Neural crest cell (in vitro differentiated cells): Measurements from ENCODE around the gene CPNE7. TPM values are rescaled to one million over a fixed set of nuclear protein-coding genes. Genes with fewer than 3 reads are reported as not detected.
A peak's percentile ranks its signal among the peaks of the same experiment; 100 is the strongest.

ENCODE experiments used
- DNase-seq: peaks from one replicate; pipeline ENCODE4 v3.0.0; 2021; ENCODE audit warnings: low read depth, mixed read lengths, low spot score
- H3K27ac Mint-ChIP-seq: one replicate; pipeline ENCODE4 v1.8.0; 2021; ENCODE audit warnings: mild to moderate bottlenecking, mixed read lengths; ENCODE audit not compliant: unreplicated experiment
- H3K27me3 Mint-ChIP-seq: 2 replicates; pipeline ENCODE4 v1.8.0; 2021; ENCODE audit warnings: low read depth, mild to moderate bottlenecking, mixed read lengths
- H3K36me3 Mint-ChIP-seq: 2 replicates; pipeline ENCODE4 v1.8.0; 2021; ENCODE audit warnings: low read depth, mild to moderate bottlenecking, mixed read lengths
- H3K4me1 Mint-ChIP-seq: 2 replicates; pipeline ENCODE4 v1.8.0; 2021; ENCODE audit warnings: mixed read lengths
- H3K4me3 Mint-ChIP-seq: one replicate; pipeline ENCODE4 v1.8.0; 2021; ENCODE audit warnings: mild to moderate bottlenecking, mixed read lengths
- H3K9me3 Mint-ChIP-seq: 2 replicates; pipeline ENCODE4 v1.8.0; 2021; ENCODE audit warnings: mixed read lengths
- total RNA-seq: library from RNA; stranded (reverse); gene quantifications from 2 replicates; pipeline ENCODE4 v1.2.1, GENCODE V29; 2021
- TF ChIP-seq, protein P1 (sequence below): fragments of 200-600 bp; sonication (generic); conservative IDR thresholded peaks from 2 replicates; pipeline ENCODE4 v1.5.0; 2021; ENCODE audit warnings: antibody characterized with exemption, mild to moderate bottlenecking

Gene CPNE7
- total RNA-seq, 1 donor from 2014 or later: 2.7 TPM

DNA sequence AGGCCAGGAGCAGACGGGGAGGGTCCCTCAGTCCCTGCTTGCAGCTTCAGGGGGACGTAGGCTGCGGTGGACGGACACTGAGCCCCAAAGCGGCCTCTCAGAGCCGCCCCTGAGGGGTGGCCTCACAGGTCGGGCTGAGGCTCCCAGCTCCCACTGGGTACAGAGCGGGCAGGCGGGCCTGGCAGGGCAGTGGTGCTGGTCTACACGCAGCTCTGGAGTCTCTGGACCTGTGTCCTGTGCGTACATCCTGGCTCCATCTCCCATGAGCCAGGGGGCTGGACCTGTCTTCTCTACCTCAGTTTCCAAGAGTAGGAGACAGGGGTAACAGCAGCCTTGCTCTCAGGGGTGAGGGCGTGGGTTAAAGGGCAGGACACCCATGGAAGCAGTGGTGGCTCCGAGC lies 39.6 kb downstream of the CPNE7 start:
- DNase-seq: no peak
- TF ChIP-seq, protein P1, sequence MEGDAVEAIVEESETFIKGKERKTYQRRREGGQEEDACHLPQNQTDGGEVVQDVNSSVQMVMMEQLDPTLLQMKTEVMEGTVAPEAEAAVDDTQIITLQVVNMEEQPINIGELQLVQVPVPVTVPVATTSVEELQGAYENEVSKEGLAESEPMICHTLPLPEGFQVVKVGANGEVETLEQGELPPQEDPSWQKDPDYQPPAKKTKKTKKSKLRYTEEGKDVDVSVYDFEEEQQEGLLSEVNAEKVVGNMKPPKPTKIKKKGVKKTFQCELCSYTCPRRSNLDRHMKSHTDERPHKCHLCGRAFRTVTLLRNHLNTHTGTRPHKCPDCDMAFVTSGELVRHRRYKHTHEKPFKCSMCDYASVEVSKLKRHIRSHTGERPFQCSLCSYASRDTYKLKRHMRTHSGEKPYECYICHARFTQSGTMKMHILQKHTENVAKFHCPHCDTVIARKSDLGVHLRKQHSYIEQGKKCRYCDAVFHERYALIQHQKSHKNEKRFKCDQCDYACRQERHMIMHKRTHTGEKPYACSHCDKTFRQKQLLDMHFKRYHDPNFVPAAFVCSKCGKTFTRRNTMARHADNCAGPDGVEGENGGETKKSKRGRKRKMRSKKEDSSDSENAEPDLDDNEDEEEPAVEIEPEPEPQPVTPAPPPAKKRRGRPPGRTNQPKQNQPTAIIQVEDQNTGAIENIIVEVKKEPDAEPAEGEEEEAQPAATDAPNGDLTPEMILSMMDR: no peak

DNA sequence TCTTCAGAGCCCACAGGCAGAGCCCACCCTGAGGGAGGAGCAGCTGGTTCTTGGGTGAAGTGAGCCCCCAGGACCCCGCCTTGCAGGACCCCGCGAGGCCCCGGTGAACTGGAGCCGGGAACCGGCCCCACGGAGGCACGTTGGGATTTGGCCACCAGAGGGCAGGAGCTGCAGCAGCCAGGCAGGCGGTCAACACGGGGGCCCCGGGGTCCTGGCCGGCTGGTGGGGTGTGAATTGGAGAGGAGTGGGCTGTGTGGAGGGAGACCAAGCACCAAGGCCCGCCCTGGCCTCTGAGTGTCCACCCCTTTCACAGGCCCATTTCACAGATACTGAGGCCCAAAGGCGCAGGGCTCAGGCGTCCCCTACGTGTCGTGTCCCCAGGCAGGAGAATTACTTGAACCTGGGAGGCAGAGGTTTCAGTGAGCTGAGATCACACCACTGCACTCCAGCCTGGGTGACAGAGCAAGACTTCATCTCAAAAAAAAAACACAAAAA lies 40.1 kb downstream of the CPNE7 start:
- peak; percentile 70 for DNase-seq
- Mint-ChIP-seq H3K4me3 (no peak overlapping the region), H3K27me3 (no peaks in the 10 kb centered on the region), H3K9me3 (no peaks in the 10 kb centered on the region), H3K27ac (no peak overlapping the region), H3K36me3 (no peaks in the 10 kb centered on the region), H3K4me1 (peaks cover 16% of the 10 kb centered on the region)
- TF ChIP-seq, protein P1: peak; percentile 73

More for the DNA sequence above, 39.6 kb downstream of the CPNE7 start:
- Mint-ChIP-seq H3K36me3 (no peaks in the 10 kb centered on the region), H3K27ac (no peak overlapping the region), H3K4me3 (no peak overlapping the region), H3K9me3 (no peaks in the 10 kb centered on the region), H3K27me3 (no peaks in the 10 kb centered on the region), H3K4me1 (peaks cover 16% of the 10 kb centered on the region)

DNA sequence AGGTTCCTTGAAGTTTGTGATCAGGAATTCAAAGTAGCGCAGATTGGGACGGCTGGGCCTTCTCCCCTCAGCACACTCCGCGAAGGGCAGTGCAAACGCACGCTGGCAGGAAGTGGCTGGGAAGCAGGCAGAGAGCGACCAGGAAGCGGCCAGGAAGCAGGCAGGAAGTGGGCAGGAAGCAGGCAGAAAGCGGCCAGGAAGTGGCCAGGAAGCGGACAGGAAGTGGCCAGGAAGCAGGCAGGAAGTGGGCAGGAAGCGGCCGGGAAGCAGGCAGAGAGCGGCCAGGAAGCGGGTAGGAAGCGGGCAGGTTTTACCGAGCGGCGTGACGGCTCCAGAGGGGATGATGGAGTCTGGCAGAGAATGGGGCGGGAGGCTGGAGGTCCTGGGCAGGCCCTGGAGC lies 41.1 kb downstream of the CPNE7 start:
- H3K27ac Mint-ChIP-seq: no peak overlapping the region
- no peaks in the 10 kb centered on the region for H3K36me3 Mint-ChIP-seq
- H3K9me3 Mint-ChIP-seq: no peaks in the 10 kb centered on the region
- H3K27me3 Mint-ChIP-seq: no peaks in the 10 kb centered on the region
- TF ChIP-seq, protein P1: no peak
- H3K4me3 Mint-ChIP-seq: no peak overlapping the region
- peaks cover 12% of the 10 kb centered on the region for H3K4me1 Mint-ChIP-seq
- DNase-seq: no peak

DNA sequence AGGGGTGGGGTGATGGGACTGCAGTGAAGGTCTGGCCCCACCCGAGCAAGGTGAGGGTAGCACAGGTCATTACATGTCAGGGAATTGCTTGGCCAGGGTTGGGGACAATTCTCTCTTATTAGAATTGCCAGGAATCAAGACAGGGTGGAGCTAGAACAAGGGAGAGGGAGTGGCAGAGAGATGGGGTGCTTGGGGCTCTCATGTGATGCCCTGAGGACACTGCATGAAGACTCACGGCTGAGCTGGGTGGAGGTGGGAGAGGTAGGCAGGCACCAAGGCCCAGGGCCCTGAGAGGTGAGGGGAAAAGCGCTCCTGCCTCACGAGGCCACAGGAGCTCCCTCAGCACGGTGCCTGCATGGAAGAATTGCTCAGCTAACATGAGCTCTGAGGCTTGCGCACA lies 41.5 kb downstream of the CPNE7 start:
- Mint-ChIP-seq H3K4me1 (peaks cover 14% of the 10 kb centered on the region), H3K27me3 (no peaks in the 10 kb centered on the region), H3K27ac (no peak overlapping the region), H3K36me3 (no peaks in the 10 kb centered on the region), H3K4me3 (no peak overlapping the region), H3K9me3 (no peaks in the 10 kb centered on the region)
- no peak for DNase-seq
- TF ChIP-seq, protein P1: no peak

DNA sequence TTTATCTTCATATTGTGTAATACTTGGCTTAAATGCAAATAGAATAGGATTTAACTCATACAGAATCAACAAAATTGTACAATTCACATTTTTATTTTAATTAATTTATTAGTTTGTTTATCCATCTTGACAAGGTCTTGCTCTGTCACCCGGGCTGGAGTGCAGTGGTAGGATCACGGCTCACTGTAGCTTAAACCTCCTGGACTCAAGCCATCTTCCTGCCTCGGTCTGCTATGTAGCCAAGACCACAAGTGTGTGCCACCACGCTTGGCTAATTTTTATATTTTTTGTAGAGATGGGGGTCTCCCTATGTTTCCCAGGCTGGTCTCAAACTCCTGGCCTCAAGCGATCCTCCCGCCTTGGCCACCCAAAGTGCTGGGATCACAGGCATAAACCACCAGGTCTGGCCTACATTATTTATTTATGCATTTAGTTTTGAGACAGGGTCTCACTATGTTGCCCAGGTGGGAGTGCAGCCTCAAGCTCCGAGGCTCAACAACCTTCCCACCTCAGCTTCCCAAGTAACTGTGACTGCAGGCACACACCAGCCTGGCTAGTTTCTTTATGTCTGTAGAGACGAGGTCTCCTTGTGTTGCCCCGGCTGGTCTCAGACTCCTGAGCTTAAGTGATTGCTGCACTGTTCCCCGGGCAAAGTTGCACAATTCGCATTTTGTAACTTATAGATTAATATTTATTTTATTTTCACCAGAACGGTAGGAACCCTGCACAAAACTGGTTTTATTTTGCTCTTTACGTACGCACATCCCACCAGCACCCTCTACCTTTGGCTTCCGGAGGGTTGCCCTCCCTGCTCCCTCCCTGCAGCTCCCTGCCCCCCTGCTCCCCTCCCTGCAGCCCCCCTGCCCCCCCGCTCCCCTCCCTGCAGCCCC lies 42.8 kb downstream of the CPNE7 start:
- H3K27ac Mint-ChIP-seq: no peak overlapping the region
- H3K9me3 Mint-ChIP-seq: no peaks in the 10 kb centered on the region
- DNase-seq: no peak
- H3K36me3 Mint-ChIP-seq: no peaks in the 10 kb centered on the region
- H3K4me1 Mint-ChIP-seq: peaks cover 12% of the 10 kb centered on the region
- H3K4me3 Mint-ChIP-seq: no peak overlapping the region
- TF ChIP-seq, protein P1: no peak
- peaks cover under 1% of the 10 kb centered on the region for H3K27me3 Mint-ChIP-seq
